Psoas muscle (tissue), 8 donors: ENCODE results near the gene DHX30. TPM values are rescaled to one million over a fixed set of nuclear protein-coding genes. Genes with fewer than 3 reads are reported as not detected.

ENCODE experiments used
- ATAC-seq, 4 donors: fragments of 200-7000 bp; cut with Tn5 transposase; one replicate each; pipeline ENCODE4 v1.9.1; 2020; ENCODE audit warnings: moderate library complexity in 3 of 4, mild to moderate bottlenecking in 2 of 4
- DNase-seq, 2 donors: peaks; one replicate each; pipeline ENCODE4 v3.0.0-alpha.2; 2020
- H3K27ac ChIP-seq: fragments of 200-600 bp; one replicate; pipeline ENCODE4 v1.8.0; 2022
- H3K27me3 ChIP-seq, 3 donors: fragments of 200-600 bp in 1 of 3; one replicate each; pipeline versions ENCODE4 v1.6.1 to v1.8.0; 2013 to 2022; ENCODE audit warnings: low read length in 2 of 3, mild to moderate bottlenecking in 2 of 3, moderate library complexity in 1 of 3; ENCODE audit not compliant: insufficient read depth in 3 of 3
- H3K36me3 ChIP-seq, 2 donors: fragments of 200-600 bp in 1 of 2; one replicate each; pipeline versions ENCODE4 v1.6.1 to v1.8.0; 2013 to 2022; ENCODE audit warnings: low read depth in 1 of 2, mild to moderate bottlenecking in 1 of 2, moderate library complexity in 1 of 2; ENCODE audit not compliant: insufficient read depth in 1 of 2
- H3K4me1 ChIP-seq: fragments of 200-600 bp; one replicate; pipeline ENCODE4 v1.8.0; 2022
- H3K4me3 ChIP-seq: fragments of 200-600 bp; one replicate; pipeline ENCODE4 v1.8.0; 2022; ENCODE audit warnings: mild to moderate bottlenecking
- H3K9me3 ChIP-seq: fragments of 200-600 bp; one replicate; pipeline ENCODE4 v1.8.0; 2022
- CTCF ChIP-seq: fragments of 200-600 bp; IDR thresholded peaks from one replicate; pipeline ENCODE4 v1.8.0; 2022; ENCODE audit warnings: antibody characterized with exemption
- WGBS, 3 donors: extraction: QIAGEN DNeasy Blood & Tissue Kit; methylation state at CpG; one replicate each; pipeline versions ENCODE4 v1.1.6 to v1.1.7; 2013; 5-methylcytosine and 5-hydroxymethylcytosine counted together
- intact Hi-C, 2 donors: fragments of 100-400 bp; cut with DNase I; formaldehyde crosslinking; loops; one replicate each; pipeline versions ENCODE4 v1.11.0 to v1.14.2; 2022
- polyA plus RNA-seq, 3 donors: library from polyadenylated mRNA; stranded (reverse); fragments of 200-250 nt; gene quantifications; one replicate each; pipeline ENCODE4 v1.2.3, GENCODE V29; 2013
- total RNA-seq, 4 donors: library from RNA; stranded (reverse); fragmentation: NEBNext Ultra II Directional in 2 of 4; extraction: Animal tissue kit (Norgen Biotek cat#: 25700) in 2 of 4; gene quantifications; one replicate each; pipeline versions ENCODE4 v1.2.1 to v1.2.4, GENCODE V29; 2021 to 2023
- donor health status: healthy with polysubstance abuse.
- donor health status: DM: no; HTN: no; CAD: no; lungs with moderate emphysema.
- donor health status: Bipolar disorder and iron deficiency.
- donor health status: healthy.
- donor health status: DM: yes; HTN: yes; CAD: no.
- donor health status: DM: no; HTN: no; CAD: no.
- donor health status: DM: no; HTN: no; CAD: no.
- donor health status: DM: yes; HTN: yes; CAD: no.

The DHX30 gene
- total and polyA plus RNA-seq, 7 donors = 40.6 to 62.3 (median 48.8) TPM

GRCh38 chr3:47888986-47889757 is 86.2 kb downstream of the DHX30 start:
- no peak for TF ChIP-seq CTCF
- Histone ChIP-seq H3K27ac (no peak overlapping the region), H3K36me3 (peaks cover 0 to 76% of the 10 kb centered on the region in 2 donors), H3K4me3 (no peak overlapping the region), H3K4me1 (peaks cover 31% of the 10 kb centered on the region), H3K27me3 (no peaks in the 10 kb centered on the region), H3K9me3 (no peaks in the 10 kb centered on the region)
- WGBS, 3 donors = 84 to 93% (median 87%) methylated on average over 4 of the region's 4 CpGs
- DNase-seq (no peak), ATAC-seq (no peak)
- intact Hi-C loops = no loop called here

- DNase-seq (no peak), ATAC-seq (no peak)
- Histone ChIP-seq H3K4me3 (no peak overlapping the region), H3K36me3 (peaks cover 0 to 76% of the 10 kb centered on the region in 2 donors), H3K4me1 (peaks cover 31% of the 10 kb centered on the region), H3K27me3 (no peaks in the 10 kb centered on the region), H3K27ac (peak overlapping the region; percentile 42), H3K9me3 (no peaks in the 10 kb centered on the region)
- intact Hi-C loops = no loop called here
- WGBS, 3 donors = 57 to 63% (median 57%) methylated on average over 3 of the region's 3 CpGs
- no peak for TF ChIP-seq CTCF
These were observed 87.3 kb downstream of the DHX30 start for GRCh38 chr3:47890126-47890827.

- Histone ChIP-seq H3K4me1 (peaks cover 31% of the 10 kb centered on the region), H3K27me3 (no peaks in the 10 kb centered on the region), H3K36me3 (peaks cover 0 to 80% of the 10 kb centered on the region in 2 donors), H3K27ac (peak overlapping the region; percentile 50), H3K9me3 (no peaks in the 10 kb centered on the region), H3K4me3 (no peak overlapping the region)
- intact Hi-C loops = no loop called here
- ATAC-seq (peak; percentile 45 to 88 (median 80)), DNase-seq (peak; percentile 40 to 68)
- no peak for TF ChIP-seq CTCF
- WGBS, 3 donors = 27 to 40% (median 32%) methylated on average over 10 of the region's 10 CpGs
These were observed 88.1 kb downstream of the DHX30 start for GRCh38 chr3:47890828-47891612.

GRCh38 chr3:47891613-47892005 is 88.7 kb downstream of the DHX30 start:
- 86 to 98% (median 87%) methylated on average over 3 of the region's 3 CpGs for WGBS, 3 donors
- no peaks in the 10 kb centered on the region for H3K9me3 ChIP-seq
- no peak overlapping the region for H3K4me3 ChIP-seq
- H3K4me1 ChIP-seq = peaks cover 31% of the 10 kb centered on the region
- DNase-seq = no peak
- peaks cover 0 to 86% of the 10 kb centered on the region in 2 donors for H3K36me3 ChIP-seq
- H3K27ac ChIP-seq = peak overlapping the region; percentile 50
- intact Hi-C loops = no loop called here
- no peaks in the 10 kb centered on the region for H3K27me3 ChIP-seq
- TF ChIP-seq CTCF = no peak
- ATAC-seq = peak in 2 of 4 donors; percentile 6 to 10
